Lower lobe of right lung (tissue), 2 donors: ENCODE data around the gene ZNF607. TPM values are rescaled to one million over a fixed set of nuclear protein-coding genes. Genes with fewer than 3 reads are reported as not detected.
A peak's percentile ranks its signal among the peaks of the same experiment; 100 is the strongest.

ENCODE experiments used
- ATAC-seq, 2 donors: fragments of 200-7000 bp; cut with Tn5 transposase; one replicate each; pipeline ENCODE4 v1.9.1; 2020 to 2022; ENCODE audit warnings: mild to moderate bottlenecking in 2 of 2, moderate library complexity in 2 of 2
- DNase-seq: peaks from one replicate; pipeline ENCODE4 v3.0.0-alpha.2; 2020
- H3K27ac ChIP-seq: fragments of 200-600 bp; one replicate; pipeline ENCODE4 v1.8.0; 2022
- H3K27me3 ChIP-seq: fragments of 200-600 bp; one replicate; pipeline ENCODE4 v1.8.0; 2022; ENCODE audit warnings: low read depth
- H3K36me3 ChIP-seq: fragments of 200-600 bp; one replicate; pipeline ENCODE4 v1.8.0; 2022; ENCODE audit warnings: mild to moderate bottlenecking
- H3K4me1 ChIP-seq: fragments of 200-600 bp; one replicate; pipeline ENCODE4 v1.8.0; 2022
- H3K4me3 ChIP-seq: fragments of 200-600 bp; one replicate; pipeline ENCODE4 v1.8.0; 2022; ENCODE audit warnings: mild to moderate bottlenecking
- H3K9me3 ChIP-seq: fragments of 200-600 bp; one replicate; pipeline ENCODE4 v1.8.0; 2022
- intact Hi-C: fragments of 100-400 bp; cut with DNase I; formaldehyde crosslinking; loops from one replicate; pipeline ENCODE4 v1.11.0; 2022
- total RNA-seq: library from RNA; stranded (reverse); fragmentation: NEBNext Ultra II Directional; extraction: Animal tissue kit (Norgen Biotek cat#: 25700); gene quantifications from one replicate; pipeline ENCODE4 v1.2.1, GENCODE V29; 2021
- TF ChIP-seq, protein P1 (sequence below): fragments of 200-600 bp; IDR thresholded peaks from one replicate; pipeline ENCODE4 v1.8.0; 2022; ENCODE audit warnings: antibody characterized with exemption, mild to moderate bottlenecking
- donor health status: DM: no; HTN: yes; CAD: no; lungs with severe emphysema.

ZNF607 gene
- total RNA-seq, 1 donor from 2014 or later, result 6.7 TPM

DNA sequence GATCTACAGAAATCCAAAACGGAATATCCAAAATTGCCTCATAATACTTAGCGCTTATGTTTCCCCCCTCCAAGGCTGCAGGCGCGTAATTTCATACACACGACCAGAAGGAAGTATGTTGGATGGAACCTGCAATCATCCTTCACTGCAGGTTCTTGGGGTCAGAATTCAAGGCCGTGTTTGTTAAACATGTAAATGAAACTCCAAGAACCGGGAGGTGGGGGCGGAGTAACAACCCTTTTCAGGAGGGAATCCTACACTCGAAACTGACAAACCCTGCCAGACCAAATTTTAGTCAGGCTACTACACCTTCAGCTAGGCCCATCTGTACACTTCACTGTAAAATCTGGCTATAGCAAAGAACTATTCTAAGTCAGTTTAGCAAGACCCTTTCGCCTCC is 1.3 kb downstream of the ZNF607 start:
- Histone ChIP-seq H3K27ac (no peak overlapping the region), H3K9me3 (no peaks in the 10 kb centered on the region), H3K4me1 (peaks cover 12% of the 10 kb centered on the region), H3K4me3 (peak overlapping the region; percentile 90), H3K36me3 (no peaks in the 10 kb centered on the region), H3K27me3 (no peaks in the 10 kb centered on the region)
- no peak for ATAC-seq
- DNase-seq, result no peak
- TF ChIP-seq, protein P1, sequence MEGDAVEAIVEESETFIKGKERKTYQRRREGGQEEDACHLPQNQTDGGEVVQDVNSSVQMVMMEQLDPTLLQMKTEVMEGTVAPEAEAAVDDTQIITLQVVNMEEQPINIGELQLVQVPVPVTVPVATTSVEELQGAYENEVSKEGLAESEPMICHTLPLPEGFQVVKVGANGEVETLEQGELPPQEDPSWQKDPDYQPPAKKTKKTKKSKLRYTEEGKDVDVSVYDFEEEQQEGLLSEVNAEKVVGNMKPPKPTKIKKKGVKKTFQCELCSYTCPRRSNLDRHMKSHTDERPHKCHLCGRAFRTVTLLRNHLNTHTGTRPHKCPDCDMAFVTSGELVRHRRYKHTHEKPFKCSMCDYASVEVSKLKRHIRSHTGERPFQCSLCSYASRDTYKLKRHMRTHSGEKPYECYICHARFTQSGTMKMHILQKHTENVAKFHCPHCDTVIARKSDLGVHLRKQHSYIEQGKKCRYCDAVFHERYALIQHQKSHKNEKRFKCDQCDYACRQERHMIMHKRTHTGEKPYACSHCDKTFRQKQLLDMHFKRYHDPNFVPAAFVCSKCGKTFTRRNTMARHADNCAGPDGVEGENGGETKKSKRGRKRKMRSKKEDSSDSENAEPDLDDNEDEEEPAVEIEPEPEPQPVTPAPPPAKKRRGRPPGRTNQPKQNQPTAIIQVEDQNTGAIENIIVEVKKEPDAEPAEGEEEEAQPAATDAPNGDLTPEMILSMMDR, result no peak
- intact Hi-C loops, result no loop called here

DNA sequence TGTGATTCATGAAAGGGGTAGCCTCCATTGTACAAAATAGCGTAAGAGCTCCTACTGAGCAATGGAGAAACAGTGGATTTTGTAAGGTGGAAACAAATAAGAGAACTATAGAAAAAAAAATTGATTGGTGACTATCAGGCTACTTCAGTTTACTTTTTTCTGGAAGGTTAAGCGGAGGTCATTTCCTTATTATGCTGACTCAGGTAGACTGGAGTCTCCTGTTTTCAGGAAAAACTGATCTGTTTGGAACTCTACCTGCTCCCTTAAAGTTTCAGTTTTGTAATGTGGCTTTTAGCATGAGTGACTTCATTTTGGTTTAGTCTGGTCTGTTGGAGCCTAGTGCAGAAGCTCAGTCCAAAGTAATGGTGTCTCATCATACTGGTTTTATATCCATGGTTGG is 3.4 kb downstream of the ZNF607 start:
- Histone ChIP-seq H3K27ac (no peak overlapping the region), H3K4me1 (peaks cover 12% of the 10 kb centered on the region), H3K4me3 (no peak overlapping the region), H3K36me3 (no peaks in the 10 kb centered on the region), H3K9me3 (no peaks in the 10 kb centered on the region), H3K27me3 (no peaks in the 10 kb centered on the region)
- TF ChIP-seq, protein P1, result no peak
- ATAC-seq (no peak), DNase-seq (no peak)
- intact Hi-C loops, result no loop called here

DNA sequence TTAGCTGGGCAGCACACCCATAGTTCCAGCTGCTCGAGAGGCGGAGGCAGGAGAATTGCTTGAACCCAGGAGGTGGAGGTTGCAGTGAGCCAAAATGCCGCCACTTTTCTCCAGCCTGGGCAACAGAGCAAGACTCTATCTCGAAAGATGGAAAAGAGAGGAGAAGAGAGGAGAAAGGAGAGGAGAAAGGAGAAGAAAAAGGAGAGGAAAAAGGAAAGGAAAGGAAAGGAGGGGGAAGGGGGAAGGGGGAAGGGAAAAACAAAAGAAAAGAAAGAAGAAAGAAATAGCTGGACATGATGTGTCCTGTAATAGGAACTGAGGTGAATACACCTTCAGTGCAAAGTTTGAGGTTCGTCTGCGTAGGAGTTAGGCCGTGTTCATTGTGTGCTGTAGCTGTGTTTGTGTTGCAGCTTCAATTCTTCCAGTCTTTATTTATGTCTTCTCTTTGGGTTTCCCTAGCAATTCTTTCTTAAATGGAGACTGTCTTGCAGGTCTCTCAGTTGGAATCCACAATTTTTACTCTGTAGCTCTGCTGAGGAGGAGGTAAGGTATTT is 13.4 kb downstream of the ZNF607 start:
- Histone ChIP-seq H3K27me3 (no peaks in the 10 kb centered on the region), H3K36me3 (peaks cover 39% of the 10 kb centered on the region), H3K4me1 (no peaks in the 10 kb centered on the region), H3K9me3 (peaks cover 11% of the 10 kb centered on the region), H3K27ac (no peak overlapping the region), H3K4me3 (no peak overlapping the region)
- DNase-seq (no peak), ATAC-seq (no peak)
- TF ChIP-seq, protein P1, result no peak
- intact Hi-C loops, result no loop called here

DNA sequence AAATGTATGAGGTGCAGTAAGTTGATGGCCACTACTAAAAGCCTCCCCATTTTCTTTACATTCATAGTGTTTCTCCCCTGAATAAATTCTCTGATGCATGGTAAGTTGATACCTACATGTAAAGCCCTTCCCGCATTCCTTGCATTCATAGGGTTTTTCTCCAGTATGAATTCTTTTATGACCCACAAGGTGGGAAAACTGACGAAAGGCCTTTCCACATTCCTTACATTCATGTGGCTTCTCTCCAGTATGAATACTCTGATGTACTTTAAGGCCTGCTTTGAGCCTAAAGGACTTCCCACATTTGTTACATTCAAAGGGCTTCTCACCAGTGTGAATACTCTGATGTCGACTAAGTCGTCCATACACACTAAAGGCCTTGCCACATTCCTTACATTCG is 20.5 kb downstream of the ZNF607 start:
- Histone ChIP-seq H3K9me3 (peaks cover 53% of the 10 kb centered on the region), H3K4me3 (no peak overlapping the region), H3K4me1 (no peaks in the 10 kb centered on the region), H3K36me3 (peaks cover 20% of the 10 kb centered on the region), H3K27ac (no peak overlapping the region), H3K27me3 (no peaks in the 10 kb centered on the region)
- intact Hi-C loops, result no loop called here
- DNase-seq, result no peak
- ATAC-seq, result no peak
- TF ChIP-seq, protein P1, result no peak

DNA sequence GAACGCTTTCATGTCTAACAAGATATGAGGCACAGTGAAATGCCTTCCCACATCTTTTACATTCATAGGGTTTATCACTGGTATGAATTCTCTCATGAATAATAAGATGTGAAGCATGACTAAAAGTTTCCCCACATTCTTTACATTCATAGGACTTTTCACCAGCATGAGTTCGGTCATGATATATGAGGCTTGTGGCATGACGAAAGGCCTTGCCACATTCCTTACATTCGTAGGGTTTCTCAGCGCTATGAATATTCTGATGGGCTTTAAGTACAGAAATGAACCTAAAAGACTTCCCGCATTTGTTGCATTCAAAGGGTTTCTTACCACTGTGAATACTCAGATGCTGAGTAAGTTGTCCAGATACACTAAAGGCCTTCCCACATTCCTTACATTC is 21.3 kb downstream of the ZNF607 start:
- no peaks in the 10 kb centered on the region for H3K4me1 ChIP-seq
- H3K4me3 ChIP-seq, result no peak overlapping the region
- peaks cover 46% of the 10 kb centered on the region for H3K9me3 ChIP-seq
- H3K36me3 ChIP-seq, result peaks cover 15% of the 10 kb centered on the region
- H3K27me3 ChIP-seq, result no peaks in the 10 kb centered on the region
- intact Hi-C loops, result no loop called here
- H3K27ac ChIP-seq, result no peak overlapping the region
- ATAC-seq, result no peak
- no peak for DNase-seq
- TF ChIP-seq, protein P1, result no peak
